ENCODE results near the gene DLL4.

GRCh38 chr15:40974879-40975278 is 45.7 kb downstream of the DLL4 start:
- no peak for TF ChIP-seq EP300 (IDR thresholded peaks at IDR 0.05)
- no peak for TF ChIP-seq CTCF (IDR thresholded peaks at IDR 0.05)
